Tibial nerve (tissue), 4 donors: ENCODE measurements around the gene SRBD1. TPM values are rescaled to one million over a fixed set of nuclear protein-coding genes. Genes with fewer than 3 reads are reported as not detected.

Experiments used
- DNase-seq, 2 donors: peaks; one replicate each; pipeline ENCODE4 v3.0.0-alpha.2; 2019; ENCODE audit warnings: low spot score in 2 of 2
- H3K27ac ChIP-seq, 4 donors: fragments of 200-600 bp; sonication (generic) in 3 of 4; one replicate each; pipeline ENCODE4 v1.5.1; 2017 to 2019; ENCODE audit warnings: mild to moderate bottlenecking in 1 of 4
- H3K27me3 ChIP-seq, 2 donors: fragments of 200-600 bp; sonication (generic) in 1 of 2; one replicate each; pipeline versions ENCODE4 v1.5.1 to v1.6.0; 2017 to 2019
- H3K36me3 ChIP-seq, 3 donors: fragments of 200-600 bp; sonication (generic); one replicate each; pipeline ENCODE4 v1.5.1; 2018 to 2019
- H3K4me1 ChIP-seq, 4 donors: fragments of 200-600 bp; sonication (generic) in 3 of 4; one replicate each; pipeline ENCODE4 v1.5.1; 2017 to 2019
- H3K4me3 ChIP-seq, 4 donors: fragments of 200-600 bp; sonication (generic) in 3 of 4; one replicate each; pipeline ENCODE4 v1.5.1; 2017 to 2019; ENCODE audit warnings: mild to moderate bottlenecking in 1 of 4, moderate library complexity in 1 of 4
- H3K9me3 ChIP-seq, 4 donors: fragments of 200-600 bp; sonication (generic) in 3 of 4; one replicate each; pipeline ENCODE4 v1.5.1; 2017 to 2019
- EP300 ChIP-seq, 2 donors: sonication (generic); formaldehyde crosslinking; IDR thresholded peaks; one replicate each; pipeline ENCODE4 v1.6.1; 2017; ENCODE audit warnings: antibody characterized with exemption in 2 of 2, mild to moderate bottlenecking in 1 of 2
- POLR2A ChIP-seq, 2 donors: fragments of 450-650 bp; IDR thresholded peaks; one replicate each; pipeline ENCODE4 v1.6.1; 2017; ENCODE audit warnings: antibody characterized with exemption in 2 of 2, mild to moderate bottlenecking in 2 of 2, moderate library complexity in 2 of 2
- WGBS, 2 donors: methylation state at CpG; one replicate each; pipeline ENCODE4 v1.1.5; 2018; 5-methylcytosine and 5-hydroxymethylcytosine counted together
- total RNA-seq, 4 donors: library from RNA; depleted of rRNA; stranded (reverse); fragments of >200 nt; gene quantifications; one replicate each; pipeline ENCODE4 v1.1.0, GENCODE V29; 2016
- TF ChIP-seq, protein P1 (sequence below), 5 experiments: fragments of 200-600 bp in 3 of 5; fragments of 450-650 bp in 2 of 5; sonication (generic) in 3 of 5; IDR thresholded peaks; one replicate each; pipeline ENCODE4 v1.5.1; 2016 to 2019; ENCODE audit warnings: antibody characterized with exemption in 5 of 5, mild to moderate bottlenecking in 3 of 5, moderate library complexity in 2 of 5

Gene SRBD1
- total RNA-seq, 4 donors from 2014 or later, result 14.7 to 36.7 (median 20.8) TPM

- H3K4me1 ChIP-seq, result no peaks in the 10 kb centered on the region
- 20 to 55% methylated on average over 2 of the region's 2 CpGs for WGBS, 2 donors
- no peak overlapping the region for H3K4me3 ChIP-seq
- H3K27ac ChIP-seq, result no peak overlapping the region
- peaks cover 0 to 44% (median 0%) of the 10 kb centered on the region in 3 donors for H3K36me3 ChIP-seq
- no peaks in the 10 kb centered on the region for H3K9me3 ChIP-seq
- no peaks in the 10 kb centered on the region for H3K27me3 ChIP-seq
- no peak for TF ChIP-seq EP300 (IDR thresholded peaks at IDR 0.05)
- TF ChIP-seq, protein P1, sequence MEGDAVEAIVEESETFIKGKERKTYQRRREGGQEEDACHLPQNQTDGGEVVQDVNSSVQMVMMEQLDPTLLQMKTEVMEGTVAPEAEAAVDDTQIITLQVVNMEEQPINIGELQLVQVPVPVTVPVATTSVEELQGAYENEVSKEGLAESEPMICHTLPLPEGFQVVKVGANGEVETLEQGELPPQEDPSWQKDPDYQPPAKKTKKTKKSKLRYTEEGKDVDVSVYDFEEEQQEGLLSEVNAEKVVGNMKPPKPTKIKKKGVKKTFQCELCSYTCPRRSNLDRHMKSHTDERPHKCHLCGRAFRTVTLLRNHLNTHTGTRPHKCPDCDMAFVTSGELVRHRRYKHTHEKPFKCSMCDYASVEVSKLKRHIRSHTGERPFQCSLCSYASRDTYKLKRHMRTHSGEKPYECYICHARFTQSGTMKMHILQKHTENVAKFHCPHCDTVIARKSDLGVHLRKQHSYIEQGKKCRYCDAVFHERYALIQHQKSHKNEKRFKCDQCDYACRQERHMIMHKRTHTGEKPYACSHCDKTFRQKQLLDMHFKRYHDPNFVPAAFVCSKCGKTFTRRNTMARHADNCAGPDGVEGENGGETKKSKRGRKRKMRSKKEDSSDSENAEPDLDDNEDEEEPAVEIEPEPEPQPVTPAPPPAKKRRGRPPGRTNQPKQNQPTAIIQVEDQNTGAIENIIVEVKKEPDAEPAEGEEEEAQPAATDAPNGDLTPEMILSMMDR (IDR thresholded peaks at IDR 0.05), result no peak
- DNase-seq, result no peak
Measured at GRCh38 chr2:45554073-45554741, 56.9 kb downstream of the SRBD1 start.

- Histone ChIP-seq H3K4me1 (no peaks in the 10 kb centered on the region), H3K36me3 (peaks cover 0 to 42% (median 0%) of the 10 kb centered on the region in 3 donors), H3K27ac (no peak overlapping the region), H3K27me3 (no peaks in the 10 kb centered on the region), H3K4me3 (no peak overlapping the region), H3K9me3 (no peaks in the 10 kb centered on the region)
- WGBS, 2 donors, result 94 to 95% methylated on average over 5 of the region's 5 CpGs
- no peak for TF ChIP-seq EP300 (IDR thresholded peaks at IDR 0.05)
- TF ChIP-seq, protein P1 (IDR thresholded peaks at IDR 0.05), result no peak
- TF ChIP-seq POLR2A (IDR thresholded peaks at IDR 0.05), result no peak
- DNase-seq, result no peak
Measured at GRCh38 chr2:45551862-45552261, 59.2 kb downstream of the SRBD1 start.

GRCh38 chr2:45545943-45546342, 65.1 kb downstream of the SRBD1 start:
- H3K36me3 ChIP-seq, result peaks cover 4 to 68% (median 13%) of the 10 kb centered on the region in 3 donors
- TF ChIP-seq EP300 (IDR thresholded peaks at IDR 0.05) (no peak), POLR2A (IDR thresholded peaks at IDR 0.05) (no peak)
- TF ChIP-seq, protein P1 (IDR thresholded peaks at IDR 0.05), result no peak
- no peak for DNase-seq
- H3K27ac ChIP-seq, result no peak overlapping the region
- peaks cover 0 to 3% (median 0%) of the 10 kb centered on the region in 4 donors for H3K4me1 ChIP-seq
- peaks cover 0 to 12% (median 0%) of the 10 kb centered on the region in 4 donors for H3K9me3 ChIP-seq
- no peak overlapping the region for H3K4me3 ChIP-seq
- no peaks in the 10 kb centered on the region for H3K27me3 ChIP-seq

DNA sequence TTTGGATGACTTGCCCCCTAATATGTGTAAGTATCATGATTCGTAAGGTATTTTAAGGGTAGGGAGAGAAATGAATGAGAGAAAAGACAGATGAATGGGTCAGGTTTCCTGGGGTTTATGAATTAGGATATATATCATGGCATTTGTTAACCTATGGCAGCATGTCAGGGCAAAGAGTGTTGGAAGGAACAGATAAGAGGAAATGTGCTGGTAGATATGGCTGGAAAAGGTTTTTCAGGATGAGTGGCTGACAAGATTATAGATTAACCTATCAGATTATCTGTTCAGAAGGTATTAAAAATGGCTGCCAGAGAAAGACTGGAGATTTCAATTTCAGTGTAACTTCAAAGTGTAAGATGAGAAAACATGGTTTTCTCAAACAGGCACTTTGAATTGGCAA, 67.8 kb downstream of the SRBD1 start:
- Histone ChIP-seq H3K4me1 (peaks cover 0 to 3% (median 0%) of the 10 kb centered on the region in 4 donors), H3K4me3 (no peak overlapping the region), H3K9me3 (peaks cover 0 to 13% (median 0%) of the 10 kb centered on the region in 4 donors), H3K36me3 (peaks cover 4 to 74% (median 15%) of the 10 kb centered on the region in 3 donors), H3K27me3 (no peaks in the 10 kb centered on the region), H3K27ac (no peak overlapping the region)
- TF ChIP-seq EP300 (IDR thresholded peaks at IDR 0.05) (no peak), POLR2A (IDR thresholded peaks at IDR 0.05) (no peak)
- TF ChIP-seq, protein P1 (IDR thresholded peaks at IDR 0.05), result no peak
- DNase-seq, result no peak
- WGBS, 2 donors, result 96 to 100% methylated on average over 1 of the region's 1 CpG

DNA sequence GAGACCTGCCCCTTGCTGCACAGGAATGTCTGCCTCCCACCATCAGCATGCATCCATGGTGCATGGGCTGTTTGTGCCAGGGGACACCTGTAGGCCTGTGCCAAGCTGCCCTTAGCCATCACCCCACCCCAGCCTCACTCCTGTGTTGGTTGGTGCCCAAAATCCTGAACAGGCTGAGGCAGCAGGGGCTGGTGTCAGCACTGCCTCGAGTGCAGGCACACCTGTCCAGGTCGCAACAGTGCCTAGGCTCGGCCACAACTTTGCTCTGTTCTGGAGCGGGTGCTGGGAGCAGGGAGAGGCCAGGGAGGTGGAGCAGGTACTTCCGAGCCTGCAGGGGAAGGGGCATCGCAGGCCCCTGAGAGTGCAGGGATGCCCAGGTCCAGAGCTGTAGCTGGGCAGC, 69.1 kb downstream of the SRBD1 start:
- Histone ChIP-seq H3K9me3 (peaks cover 0 to 13% (median 0%) of the 10 kb centered on the region in 4 donors), H3K27ac (no peak overlapping the region), H3K27me3 (no peaks in the 10 kb centered on the region), H3K36me3 (peaks cover 4 to 86% (median 15%) of the 10 kb centered on the region in 3 donors), H3K4me1 (peaks cover 0 to 3% (median 0%) of the 10 kb centered on the region in 4 donors), H3K4me3 (no peak overlapping the region)
- TF ChIP-seq, protein P1 (IDR thresholded peaks at IDR 0.05), result no peak
- TF ChIP-seq EP300 (IDR thresholded peaks at IDR 0.05) (no peak), POLR2A (IDR thresholded peaks at IDR 0.05) (no peak)
- DNase-seq, result no peak
- WGBS, 2 donors, result 100% methylated on average over 6 of the region's 6 CpGs
